Neural progenitor cell (in vitro differentiated cells): Measurements from ENCODE around the gene SMARCA5. TPM values are rescaled to one million over a fixed set of nuclear protein-coding genes. Genes with fewer than 3 reads are reported as not detected.

ENCODE experiments used
- DNase-seq: peaks from one replicate; pipeline ENCODE4 v3.0.0-alpha.2; 2016; ENCODE audit warnings: low spot score
- H2AFZ ChIP-seq: fragments of 200-600 bp; sonication (generic); replicated peaks from 2 replicates; pipeline ENCODE4 v1.6.1; 2016; ENCODE audit warnings: antibody characterized with exemption
- H3F3A ChIP-seq: fragments of 200-600 bp; sonication (generic); 2 replicates; pipeline ENCODE4 v1.6.1; 2016; ENCODE audit warnings: antibody characterized with exemption, low read depth
- H3K27ac ChIP-seq: fragments of 200-600 bp; sonication (generic); 2 replicates; pipeline ENCODE4 v1.5.1; 2016; ENCODE audit warnings: mild to moderate bottlenecking
- H3K27me3 ChIP-seq: fragments of 200-600 bp; sonication (generic); 2 replicates; pipeline ENCODE4 v1.6.1; 2016; ENCODE audit warnings: mild to moderate bottlenecking, moderate library complexity
- H3K36me3 ChIP-seq: fragments of 200-600 bp; sonication (generic); 2 replicates; pipeline ENCODE4 v1.5.1; 2016
- H3K4me1 ChIP-seq: fragments of 200-600 bp; sonication (generic); 2 replicates; pipeline ENCODE4 v1.6.1; 2016; ENCODE audit warnings: mixed run types
- H3K4me2 ChIP-seq: fragments of 200-600 bp; sonication (generic); 2 replicates; pipeline ENCODE4 v1.6.1; 2016
- H3K4me3 ChIP-seq: fragments of 200-600 bp; sonication (generic); 2 replicates; pipeline ENCODE4 v1.5.1; 2016
- H3K79me2 ChIP-seq: fragments of 200-600 bp; sonication (generic); 2 replicates; pipeline ENCODE4 v1.6.1; 2016; ENCODE audit warnings: low read depth
- H3K9ac ChIP-seq: fragments of 200-600 bp; sonication (generic); 2 replicates; pipeline ENCODE4 v1.6.1; 2016
- H3K9me3 ChIP-seq: fragments of 200-600 bp; sonication (generic); 2 replicates; pipeline ENCODE4 v1.5.1; 2016; ENCODE audit warnings: low read depth
- H4K20me1 ChIP-seq: fragments of 200-600 bp; sonication (generic); 2 replicates; pipeline ENCODE4 v1.6.1; 2016; ENCODE audit warnings: low read depth
- H3K27ac Mint-ChIP-seq: 3 replicates; pipeline ENCODE4 v1.8.0; 2021; ENCODE audit warnings: mixed read lengths
- H3K27me3 Mint-ChIP-seq: 2 replicates; pipeline ENCODE4 v1.8.0; 2022; ENCODE audit warnings: low read depth, mild to moderate bottlenecking, inconsistent platforms, moderate library complexity, mixed read lengths; ENCODE audit not compliant: insufficient read depth
- H3K36me3 Mint-ChIP-seq: 3 replicates; pipeline ENCODE4 v1.8.0; 2021; ENCODE audit warnings: mixed read lengths
- H3K4me1 Mint-ChIP-seq: 3 replicates; pipeline ENCODE4 v1.8.0; 2021; ENCODE audit warnings: mixed read lengths
- H3K4me3 Mint-ChIP-seq: 3 replicates; pipeline ENCODE4 v1.8.0; 2021; ENCODE audit warnings: mild to moderate bottlenecking, moderate library complexity, mixed read lengths
- H3K9me3 Mint-ChIP-seq: 3 replicates; pipeline ENCODE4 v1.8.0; 2020; ENCODE audit warnings: mixed read lengths
- CTCF ChIP-seq: fragments of 200-600 bp; sonication (generic); IDR thresholded peaks from 2 replicates; pipeline ENCODE4 v1.5.1; 2017; ENCODE audit warnings: antibody characterized with exemption, mild to moderate bottlenecking
- EZH2 ChIP-seq: fragments of 200-600 bp; sonication (generic); IDR thresholded peaks from 2 replicates; pipeline ENCODE4 v1.6.1; 2017; ENCODE audit warnings: antibody characterized with exemption, mild to moderate bottlenecking, moderate library complexity
- EZH2phosphoT487 ChIP-seq: fragments of 200-600 bp; sonication (generic); IDR thresholded peaks from 2 replicates; pipeline ENCODE4 v1.6.1; 2017; ENCODE audit warnings: antibody characterized with exemption
- total RNA-seq: library from RNA; depleted of rRNA; stranded (reverse); fragments of >200 nt; gene quantifications from 2 replicates; pipeline ENCODE4 v1.2.3, GENCODE V29; 2015; ENCODE audit warnings: low replicate concordance

The SMARCA5 gene
- total RNA-seq, 1 donor from 2014 or later = 176 TPM

GRCh38 chr4:143489106-143489505 is 24.4 kb upstream of the SMARCA5 start:
- H4K20me1 ChIP-seq = no peaks in the 10 kb centered on the region
- no peak for DNase-seq
- no peak overlapping the region for H3K4me2 ChIP-seq
- no peak overlapping the region for H3K27ac ChIP-seq
- H3K9me3 ChIP-seq = no peaks in the 10 kb centered on the region
- H3K27me3 ChIP-seq = no peaks in the 10 kb centered on the region
- H3K79me2 ChIP-seq = no peaks in the 10 kb centered on the region
- Mint-ChIP-seq H3K36me3 (no peaks in the 10 kb centered on the region), H3K27ac (no peak overlapping the region), H3K4me3 (no peak overlapping the region), H3K27me3 (no peaks in the 10 kb centered on the region), H3K4me1 (no peaks in the 10 kb centered on the region), H3K9me3 (no peaks in the 10 kb centered on the region)
- H3K4me3 ChIP-seq = no peak overlapping the region
- H3K4me1 ChIP-seq = no peaks in the 10 kb centered on the region
- H3K36me3 ChIP-seq = no peaks in the 10 kb centered on the region
- no peak overlapping the region for H3K9ac ChIP-seq
- no peak overlapping the region for H2AFZ ChIP-seq
- no peak for TF ChIP-seq CTCF
- H3F3A ChIP-seq = no peaks in the 10 kb centered on the region

DNA sequence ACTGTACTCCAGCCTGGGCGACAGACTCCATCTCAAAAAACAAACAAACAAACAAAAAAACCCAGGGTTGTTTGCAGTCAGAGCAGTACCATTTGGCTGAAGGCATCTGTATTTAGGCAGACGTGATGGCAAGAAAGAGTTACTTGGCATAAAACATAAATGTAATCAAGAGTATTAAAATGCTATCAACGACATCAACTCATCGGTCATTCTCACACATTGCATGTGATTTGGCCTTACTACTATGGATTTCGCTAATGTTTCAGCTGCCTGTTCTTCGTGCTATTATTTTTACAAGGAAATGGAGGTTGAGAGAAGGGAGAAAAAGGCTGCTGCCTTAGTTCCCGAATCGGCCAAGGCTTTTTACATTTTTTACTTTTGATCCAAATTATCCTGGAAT is 15.5 kb upstream of the SMARCA5 start:
- no peaks in the 10 kb centered on the region for H3K4me1 Mint-ChIP-seq
- no peak overlapping the region for H3K4me3 ChIP-seq
- H3K79me2 ChIP-seq = no peaks in the 10 kb centered on the region
- no peak for DNase-seq
- no peaks in the 10 kb centered on the region for H3K9me3 Mint-ChIP-seq
- H3K27me3 Mint-ChIP-seq = no peaks in the 10 kb centered on the region
- no peak for TF ChIP-seq CTCF
- TF ChIP-seq EZH2phosphoT487 = no peak
- no peak for TF ChIP-seq EZH2
- H3K4me2 ChIP-seq = no peak overlapping the region
- H4K20me1 ChIP-seq = no peaks in the 10 kb centered on the region
- no peaks in the 10 kb centered on the region for H3K4me1 ChIP-seq
- no peak overlapping the region for H3K9ac ChIP-seq
- no peaks in the 10 kb centered on the region for H3F3A ChIP-seq
- H3K36me3 Mint-ChIP-seq = no peaks in the 10 kb centered on the region
- no peak overlapping the region for H3K27ac Mint-ChIP-seq
- no peaks in the 10 kb centered on the region for H3K36me3 ChIP-seq
- H3K27me3 ChIP-seq = no peaks in the 10 kb centered on the region
- no peak overlapping the region for H3K4me3 Mint-ChIP-seq
- H2AFZ ChIP-seq = no peak overlapping the region
- no peaks in the 10 kb centered on the region for H3K9me3 ChIP-seq
- no peak overlapping the region for H3K27ac ChIP-seq

DNA sequence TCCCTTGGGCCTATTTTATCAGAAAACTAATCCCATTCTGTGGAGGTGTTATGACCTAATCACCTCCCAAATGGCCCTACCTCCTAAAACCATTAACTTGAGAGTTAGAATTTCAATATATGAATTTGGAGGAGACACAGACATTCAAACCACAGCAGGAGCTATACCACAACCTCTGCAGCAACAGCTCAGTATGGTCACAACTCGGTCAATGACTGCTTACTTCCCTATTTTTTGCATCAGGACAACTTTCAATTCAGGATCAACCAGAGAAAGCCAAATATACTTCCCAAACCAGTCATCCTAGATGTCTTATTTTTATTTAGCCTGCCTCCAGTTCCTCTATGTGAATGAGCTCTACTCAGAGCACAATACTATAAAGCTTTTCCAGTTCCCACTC is 11.3 kb upstream of the SMARCA5 start:
- Histone ChIP-seq H3K27me3 (no peaks in the 10 kb centered on the region), H3K4me3 (no peak overlapping the region), H3K4me1 (no peaks in the 10 kb centered on the region), H3K4me2 (no peak overlapping the region), H4K20me1 (no peaks in the 10 kb centered on the region), H2AFZ (no peak overlapping the region), H3K36me3 (no peaks in the 10 kb centered on the region), H3K79me2 (no peaks in the 10 kb centered on the region), H3K27ac (no peak overlapping the region), H3K9ac (no peak overlapping the region), H3F3A (no peaks in the 10 kb centered on the region), H3K9me3 (no peaks in the 10 kb centered on the region)
- Mint-ChIP-seq H3K27me3 (no peaks in the 10 kb centered on the region), H3K4me1 (no peaks in the 10 kb centered on the region), H3K27ac (no peak overlapping the region), H3K36me3 (no peaks in the 10 kb centered on the region), H3K9me3 (no peaks in the 10 kb centered on the region), H3K4me3 (no peak overlapping the region)
- TF ChIP-seq EZH2phosphoT487 (no peak), CTCF (no peak), EZH2 (no peak)
- DNase-seq = no peak

DNA sequence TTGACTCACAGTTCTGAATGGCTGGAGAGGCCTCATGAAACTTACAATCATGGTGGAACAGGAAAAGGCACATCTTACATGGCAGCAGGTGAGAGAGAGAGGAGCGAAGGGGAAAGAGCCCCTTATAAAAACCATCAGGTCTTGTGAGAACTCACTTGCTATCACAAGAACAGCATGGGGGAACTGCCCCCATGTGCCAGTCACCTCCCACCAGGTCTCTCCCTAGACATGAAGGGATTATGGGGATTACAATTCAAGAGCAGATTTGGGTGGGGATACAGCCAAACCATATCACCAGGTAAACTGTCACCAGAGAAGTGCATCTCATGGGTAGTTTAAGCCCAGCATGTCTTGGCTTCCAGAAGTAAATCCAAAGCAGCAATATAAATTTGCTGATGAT is 7.5 kb upstream of the SMARCA5 start:
- H2AFZ ChIP-seq = no peak overlapping the region
- no peaks in the 10 kb centered on the region for H3K9me3 ChIP-seq
- H3K4me1 ChIP-seq = no peaks in the 10 kb centered on the region
- Mint-ChIP-seq H3K27ac (no peak overlapping the region), H3K4me1 (no peaks in the 10 kb centered on the region), H3K4me3 (no peak overlapping the region), H3K36me3 (no peaks in the 10 kb centered on the region), H3K27me3 (no peaks in the 10 kb centered on the region), H3K9me3 (no peaks in the 10 kb centered on the region)
- H3K27ac ChIP-seq = no peak overlapping the region
- no peak overlapping the region for H3K4me3 ChIP-seq
- no peak overlapping the region for H3K9ac ChIP-seq
- no peak for TF ChIP-seq CTCF
- TF ChIP-seq EZH2phosphoT487 = no peak
- no peaks in the 10 kb centered on the region for H3K36me3 ChIP-seq
- peaks cover 5% of the 10 kb centered on the region for H3K27me3 ChIP-seq
- no peaks in the 10 kb centered on the region for H4K20me1 ChIP-seq
- H3F3A ChIP-seq = no peaks in the 10 kb centered on the region
- no peak overlapping the region for H3K4me2 ChIP-seq
- no peaks in the 10 kb centered on the region for H3K79me2 ChIP-seq
- no peak for DNase-seq
